Spleen (tissue), 11 donors: ENCODE results near the gene SNAI1. TPM values are rescaled to one million over a fixed set of nuclear protein-coding genes. Genes with fewer than 3 reads are reported as not detected.
A peak's percentile ranks its signal among the peaks of the same experiment; 100 is the strongest.

ENCODE experiments used
- DNase-seq: peaks from one replicate; pipeline ENCODE4 v3.0.0-alpha.2; 2020
- H3K27ac ChIP-seq, 8 donors: fragments of 200-600 bp; sonication (generic) in 7 of 8; 1 replicate in 4 of 8; 2 replicates in 4 of 8; pipeline versions ENCODE4 v1.5.0 to v1.8.0; 2016 to 2021; ENCODE audit warnings: inconsistent platforms in 4 of 8, mild to moderate bottlenecking in 4 of 8, moderate library complexity in 1 of 8
- H3K27me3 ChIP-seq, 7 donors: fragments of 200-600 bp; sonication (generic) in 6 of 7; replicated peaks in 1 of 7; 1 replicate in 4 of 7; 2 replicates in 3 of 7; pipeline versions ENCODE4 v1.5.0 to v1.8.0; 2016 to 2021; ENCODE audit warnings: inconsistent platforms in 3 of 7, mild to moderate bottlenecking in 1 of 7
- H3K36me3 ChIP-seq, 6 donors: fragments of 200-600 bp; sonication (generic) in 5 of 6; 1 replicate in 4 of 6; 2 replicates in 2 of 6; pipeline versions ENCODE4 v1.5.0 to v1.8.0; 2016 to 2021; ENCODE audit warnings: inconsistent platforms in 2 of 6
- H3K4me1 ChIP-seq, 6 donors: fragments of 200-600 bp; sonication (generic) in 5 of 6; 1 replicate in 3 of 6; 2 replicates in 3 of 6; pipeline versions ENCODE4 v1.5.0 to v1.8.0; 2016 to 2021; ENCODE audit warnings: inconsistent platforms in 3 of 6
- H3K4me3 ChIP-seq, 8 donors: fragments of 200-600 bp; sonication (generic) in 7 of 8; 1 replicate in 4 of 8; 2 replicates in 4 of 8; pipeline versions ENCODE4 v1.5.0 to v1.8.0; 2016 to 2021; ENCODE audit warnings: inconsistent platforms in 4 of 8, mild to moderate bottlenecking in 4 of 8, moderate library complexity in 2 of 8
- H3K9me3 ChIP-seq, 8 donors: fragments of 200-600 bp; sonication (generic) in 7 of 8; 1 replicate in 4 of 8; 2 replicates in 4 of 8; pipeline versions ENCODE4 v1.5.0 to v1.8.0; 2016 to 2021; ENCODE audit warnings: inconsistent platforms in 4 of 8
- POLR2A ChIP-seq, 3 donors: fragments of 450-650 bp; IDR thresholded peaks; one replicate each; pipeline ENCODE4 v1.5.1; 2017; ENCODE audit warnings: antibody characterized with exemption in 3 of 3, mild to moderate bottlenecking in 1 of 3
- POLR2AphosphoS5 ChIP-seq, 3 donors: sonication (generic); formaldehyde crosslinking; IDR thresholded peaks; one replicate each; pipeline ENCODE4 v1.5.1; 2017; ENCODE audit warnings: antibody characterized with exemption in 3 of 3
- WGBS, 5 donors: extraction: QIAGEN DNeasy Blood & Tissue Kit in 3 of 5; methylation state at CpG; one replicate each; pipeline versions ENCODE4 v1.1.5 to v1.1.7; 2013 to 2018; 5-methylcytosine and 5-hydroxymethylcytosine counted together
- intact Hi-C: fragments of 100-400 bp; cut with DNase I; formaldehyde crosslinking; loops from one replicate; pipeline ENCODE4 v1.15.0; 2023; ENCODE audit warnings: low total_unique reads
- polyA plus RNA-seq, 3 donors: library from polyadenylated mRNA; stranded (reverse); fragments of 200-250 nt; gene quantifications; one replicate each; pipeline ENCODE4 v1.2.1, GENCODE V29; 2013
- total RNA-seq, 7 donors: library from RNA; depleted of rRNA in 3 of 7; stranded (reverse); fragments of >200 nt in 3 of 7; fragmentation: NEBNext Ultra II Directional in 4 of 7; extraction: Animal tissue kit (Norgen Biotek cat#: 25700) in 4 of 7; gene quantifications; one replicate each; pipeline versions ENCODE4 v1.1.0 to v1.2.1, GENCODE V29; 2016 to 2021
- TF ChIP-seq, protein P1 (sequence below), 11 experiments: fragments of 200-600 bp in 7 of 11; fragments of 450-650 bp in 4 of 11; sonication (generic) in 4 of 11; IDR thresholded peaks in 8 of 11; conservative IDR thresholded peaks in 3 of 11; 1 replicate in 7 of 11; 2 replicates in 4 of 11; pipeline versions ENCODE4 v1.4.0 to v1.8.0; 2016 to 2021; ENCODE audit warnings: antibody characterized with exemption in 11 of 11, inconsistent platforms in 4 of 11, mild to moderate bottlenecking in 1 of 11
- donor health status: healthy with polysubstance abuse.
- donor health status: DM: no; HTN: no; CAD: no; lungs with moderate emphysema.
- donor health status: DM: no; HTN: no; CAD: no.
- donor health status: Bipolar disorder and iron deficiency.
- donor health status: healthy.
- donor health status: DM: no; HTN: no; CAD: no.
- donor health status: DM: yes; HTN: yes; CAD: no.

Gene SNAI1
- total and polyA plus RNA-seq, 10 donors: 1.3 to 10.5 (median 5.2) TPM

DNA sequence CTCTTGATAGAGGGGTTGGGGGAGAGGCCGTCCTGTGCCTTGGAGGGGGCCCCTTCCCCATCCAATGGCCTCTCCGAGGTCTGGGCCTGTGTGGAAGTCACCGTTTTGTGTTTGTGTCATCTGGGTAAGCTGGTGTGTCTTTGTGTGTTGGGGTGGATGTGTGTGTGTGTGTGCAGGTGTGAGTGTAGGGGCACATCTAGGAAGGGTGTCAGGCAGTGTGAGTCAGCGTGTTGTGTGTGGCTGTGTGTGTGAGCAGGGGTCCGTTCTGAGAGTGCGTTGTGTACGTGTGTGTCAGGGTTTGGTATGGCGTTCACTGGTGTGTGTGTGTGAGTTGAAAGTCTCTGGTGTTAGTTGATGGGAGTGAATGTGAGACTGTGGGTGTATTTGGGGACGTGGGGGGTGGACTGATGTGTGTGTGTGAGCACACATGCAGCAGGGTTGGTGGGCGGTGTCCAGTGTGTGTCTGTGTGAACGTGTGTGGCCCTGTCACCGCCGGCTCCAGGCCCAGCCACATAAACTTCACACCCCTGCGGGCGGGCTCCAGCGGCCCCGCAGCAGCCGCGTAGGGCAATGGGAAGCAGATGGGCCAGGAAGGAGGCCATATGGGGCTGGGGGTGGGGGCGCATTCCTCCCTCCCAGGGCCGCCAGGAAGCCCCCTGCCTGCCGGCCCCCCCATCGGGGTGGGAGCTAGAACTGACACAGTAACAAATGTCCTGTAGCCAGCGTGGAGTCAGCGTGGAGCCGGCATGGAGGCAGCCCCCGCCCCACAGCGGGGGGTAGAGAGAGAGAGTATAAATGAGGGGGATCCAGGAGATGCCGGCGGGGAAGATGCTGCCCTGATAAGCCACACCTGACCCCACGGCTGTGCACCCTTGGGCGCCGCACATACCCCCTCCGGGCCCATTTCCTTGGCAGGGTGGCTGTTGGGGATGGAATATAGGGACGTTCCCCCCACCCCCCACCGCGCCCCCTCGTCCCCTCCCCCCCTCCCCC, 32.1 kb downstream of the SNAI1 start:
- TF ChIP-seq POLR2A (IDR thresholded peaks at IDR 0.05): no peak
- no peak for TF ChIP-seq POLR2AphosphoS5 (IDR thresholded peaks at IDR 0.05)
- TF ChIP-seq, protein P1, sequence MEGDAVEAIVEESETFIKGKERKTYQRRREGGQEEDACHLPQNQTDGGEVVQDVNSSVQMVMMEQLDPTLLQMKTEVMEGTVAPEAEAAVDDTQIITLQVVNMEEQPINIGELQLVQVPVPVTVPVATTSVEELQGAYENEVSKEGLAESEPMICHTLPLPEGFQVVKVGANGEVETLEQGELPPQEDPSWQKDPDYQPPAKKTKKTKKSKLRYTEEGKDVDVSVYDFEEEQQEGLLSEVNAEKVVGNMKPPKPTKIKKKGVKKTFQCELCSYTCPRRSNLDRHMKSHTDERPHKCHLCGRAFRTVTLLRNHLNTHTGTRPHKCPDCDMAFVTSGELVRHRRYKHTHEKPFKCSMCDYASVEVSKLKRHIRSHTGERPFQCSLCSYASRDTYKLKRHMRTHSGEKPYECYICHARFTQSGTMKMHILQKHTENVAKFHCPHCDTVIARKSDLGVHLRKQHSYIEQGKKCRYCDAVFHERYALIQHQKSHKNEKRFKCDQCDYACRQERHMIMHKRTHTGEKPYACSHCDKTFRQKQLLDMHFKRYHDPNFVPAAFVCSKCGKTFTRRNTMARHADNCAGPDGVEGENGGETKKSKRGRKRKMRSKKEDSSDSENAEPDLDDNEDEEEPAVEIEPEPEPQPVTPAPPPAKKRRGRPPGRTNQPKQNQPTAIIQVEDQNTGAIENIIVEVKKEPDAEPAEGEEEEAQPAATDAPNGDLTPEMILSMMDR (IDR thresholded peaks at IDR 0.05 in 8 of 11, conservative IDR thresholded peaks at IDR 0.05 in 3 of 11): no peak
- DNase-seq: no peak
- Histone ChIP-seq H3K4me3 (no peak overlapping the region), H3K9me3 (no peaks in the 10 kb centered on the region), H3K4me1 (peaks cover 5 to 38% (median 14%) of the 10 kb centered on the region in 6 donors), H3K27me3 (peaks cover 0 to 12% (median 3%) of the 10 kb centered on the region in 7 donors), H3K27ac (no peak overlapping the region), H3K36me3 (no peaks in the 10 kb centered on the region)
- WGBS, 5 donors: 51 to 63% (median 58%) methylated on average over 28 to 38 of the region's 38 CpGs
- intact Hi-C loops: no loop called here

DNA sequence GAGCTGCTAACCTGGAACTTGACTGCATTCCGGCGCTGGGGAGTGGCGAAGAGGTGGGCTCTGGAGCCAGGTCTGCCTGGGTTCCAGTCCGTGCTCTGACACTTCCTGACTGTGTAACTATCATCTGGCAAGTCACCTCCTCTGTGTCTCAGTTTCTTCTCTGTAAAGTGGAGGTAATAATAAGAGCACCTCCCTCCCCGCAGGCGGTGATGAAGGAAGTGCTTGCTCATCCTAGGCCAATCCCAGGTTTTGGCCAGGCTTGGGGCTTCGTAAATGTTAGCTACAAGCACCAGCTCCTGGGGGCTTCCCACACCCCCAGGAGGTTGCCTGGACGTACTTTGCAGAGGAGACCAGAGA, 32.8 kb downstream of the SNAI1 start:
- no peaks in the 10 kb centered on the region for H3K9me3 ChIP-seq
- WGBS, 5 donors: 79 to 92% (median 89%) methylated on average over 7 to 8 of the region's 8 CpGs
- TF ChIP-seq POLR2AphosphoS5 (IDR thresholded peaks at IDR 0.05) (no peak), POLR2A (IDR thresholded peaks at IDR 0.05) (no peak)
- TF ChIP-seq, protein P1 (IDR thresholded peaks at IDR 0.05 in 8 of 11, conservative IDR thresholded peaks at IDR 0.05 in 3 of 11): no peak

DNA sequence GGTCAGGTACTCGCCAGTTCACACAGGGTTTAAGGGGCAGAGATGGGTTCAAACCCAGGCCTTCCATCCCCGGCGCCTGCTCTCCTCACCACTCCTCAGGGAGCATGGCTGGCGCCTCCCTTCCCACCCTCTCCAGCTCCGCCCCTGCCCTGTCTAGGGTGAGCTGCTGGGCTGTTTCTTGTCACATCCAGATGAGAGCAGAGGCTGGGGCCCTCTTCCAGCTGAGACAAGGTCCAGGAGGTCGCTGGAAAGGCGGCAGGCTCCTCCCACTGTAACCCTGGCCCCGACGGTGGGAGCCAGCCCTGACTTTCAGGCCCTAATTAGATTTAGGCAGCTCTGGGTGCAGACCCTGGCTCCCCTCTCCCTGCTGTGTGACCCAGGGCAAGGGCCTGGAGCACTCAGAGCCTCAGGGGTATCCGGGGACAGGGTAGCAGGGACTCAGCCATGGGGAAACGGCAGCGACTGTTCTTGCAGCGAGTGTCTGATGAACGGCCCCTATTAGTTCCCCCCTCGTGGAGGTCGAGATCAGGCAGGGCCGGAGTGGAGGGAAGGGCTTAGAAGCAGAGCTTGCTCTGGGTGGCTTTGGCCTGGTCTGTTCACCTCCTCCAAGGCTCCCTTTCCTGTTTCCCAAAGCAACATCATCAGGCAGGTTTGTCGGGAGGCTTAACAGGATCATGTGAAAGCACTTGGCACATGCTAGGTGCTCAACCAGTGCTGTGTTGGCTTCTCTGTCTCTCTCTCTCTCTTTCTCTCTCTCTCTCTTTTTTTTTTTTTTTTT, 33.4 kb downstream of the SNAI1 start:
- Histone ChIP-seq H3K27me3 (peaks cover 0 to 5% (median 0%) of the 10 kb centered on the region in 7 donors), H3K4me1 (peaks cover 5 to 48% (median 22%) of the 10 kb centered on the region in 6 donors), H3K36me3 (no peaks in the 10 kb centered on the region), H3K27ac (peak overlapping the region in 6 of 8 donors; percentile 14 to 64 (median 36)), H3K9me3 (no peaks in the 10 kb centered on the region), H3K4me3 (no peak overlapping the region)
- peak in 2 of 3 donors; percentile 16 to 25 for TF ChIP-seq POLR2AphosphoS5 (IDR thresholded peaks at IDR 0.05)
- TF ChIP-seq POLR2A (IDR thresholded peaks at IDR 0.05): no peak
- no peak for DNase-seq
- intact Hi-C loops: no loop called here
- WGBS, 5 donors: 76 to 84% (median 80%) methylated on average over 9 to 18 of the region's 18 CpGs

More for the DNA sequence above, 32.8 kb downstream of the SNAI1 start:
- DNase-seq: no peak
- Histone ChIP-seq H3K4me1 (peaks cover 5 to 45% (median 21%) of the 10 kb centered on the region in 6 donors), H3K4me3 (no peak overlapping the region), H3K27ac (peak overlapping the region in 5 of 8 donors; percentile 14 to 64 (median 34)), H3K36me3 (no peaks in the 10 kb centered on the region), H3K27me3 (peaks cover 0 to 5% (median 0%) of the 10 kb centered on the region in 7 donors)
- intact Hi-C loops: no loop called here

DNA sequence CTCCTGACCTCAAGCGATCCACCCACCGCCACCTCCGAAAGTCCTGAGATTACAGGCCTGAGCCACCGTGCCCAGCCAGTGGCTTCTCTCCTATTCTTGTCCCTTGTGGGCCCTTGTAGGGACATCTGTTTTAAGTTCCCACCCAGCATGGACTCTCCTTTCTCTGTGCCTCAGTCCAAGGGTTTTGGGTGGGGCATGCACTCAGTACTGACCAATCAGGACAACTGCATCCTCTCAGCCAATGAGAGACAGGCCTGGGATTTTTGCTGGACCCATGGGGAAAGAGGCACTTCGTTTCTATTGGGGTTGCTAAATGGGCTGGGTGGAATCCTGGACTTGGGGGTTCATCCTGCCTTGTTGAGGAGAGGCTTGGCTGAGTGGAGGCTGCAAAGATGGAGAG, 34.4 kb downstream of the SNAI1 start:
- DNase-seq: no peak
- Histone ChIP-seq H3K27ac (peak overlapping the region in 1 of 8 donors; percentile 41), H3K4me1 (peaks cover 5 to 43% (median 18%) of the 10 kb centered on the region in 6 donors), H3K27me3 (peaks cover 0 to 5% (median 0%) of the 10 kb centered on the region in 7 donors), H3K36me3 (no peaks in the 10 kb centered on the region), H3K9me3 (no peaks in the 10 kb centered on the region), H3K4me3 (no peak overlapping the region)
- WGBS, 5 donors: 69 to 95% (median 86%) methylated on average over 5 of the region's 5 CpGs
- TF ChIP-seq POLR2AphosphoS5 (IDR thresholded peaks at IDR 0.05): no peak
- TF ChIP-seq, protein P1 (IDR thresholded peaks at IDR 0.05 in 8 of 11, conservative IDR thresholded peaks at IDR 0.05 in 3 of 11): no peak
- TF ChIP-seq POLR2A (IDR thresholded peaks at IDR 0.05): no peak
- intact Hi-C loops: no loop called here
